Neural cell (in vitro differentiated cells): ENCODE results near the gene RIF1. TPM values are rescaled to one million over a fixed set of nuclear protein-coding genes. Genes with fewer than 3 reads are reported as not detected.
A peak's percentile ranks its signal among the peaks of the same experiment; 100 is the strongest.

Experiments used
- H2AFZ ChIP-seq: fragments of 200-600, 300-800 bp; sonication (generic), shearing (Covaris generic); 2 replicates; pipeline ENCODE4 v1.6.0; 2014; ENCODE audit warnings: low read depth, mild to moderate bottlenecking, antibody characterized with exemption, low read length, moderate library complexity
- H3F3A ChIP-seq: fragments of 200-600 bp; shearing (Covaris generic); 2 replicates; pipeline ENCODE4 v1.6.1; 2016; ENCODE audit warnings: mild to moderate bottlenecking, moderate library complexity, mixed read lengths, antibody characterized with exemption, low read length; ENCODE audit not compliant: insufficient read depth, poor library complexity, severe bottlenecking
- H3K27ac ChIP-seq: fragments of 200-600, 300-800 bp; sonication (generic), shearing (Covaris generic); 2 replicates; pipeline ENCODE4 v1.5.1; 2014; ENCODE audit warnings: mild to moderate bottlenecking, low read length, moderate library complexity
- H3K27me3 ChIP-seq: fragments of 300-800, 200-600 bp; sonication (generic), shearing (Covaris generic); 2 replicates; pipeline ENCODE4 v1.6.0; 2014; ENCODE audit warnings: mild to moderate bottlenecking, low read depth, low read length, moderate library complexity; ENCODE audit not compliant: insufficient read depth
- H3K36me3 ChIP-seq: fragments of 300-800, 200-600 bp; sonication (generic), shearing (Covaris generic); 2 replicates; pipeline ENCODE4 v1.5.1; 2014; ENCODE audit warnings: mild to moderate bottlenecking, antibody characterized with exemption, low read length, moderate library complexity; ENCODE audit not compliant: insufficient read depth
- H3K4me2 ChIP-seq: fragments of 300-800, 200-600 bp; sonication (generic), shearing (Covaris generic); 2 replicates; pipeline ENCODE4 v1.6.0; 2014; ENCODE audit warnings: mild to moderate bottlenecking, low read length
- H3K4me3 ChIP-seq: fragments of 300-800, 200-600 bp; sonication (generic), shearing (Covaris generic); 2 replicates; pipeline ENCODE4 v1.5.1; 2014; ENCODE audit warnings: mild to moderate bottlenecking, low read length, moderate library complexity
- H3K79me2 ChIP-seq: fragments of 200-600 bp; shearing (Covaris generic); replicated peaks from 2 replicates; pipeline ENCODE4 v1.6.0; 2014; ENCODE audit warnings: mild to moderate bottlenecking, low read length, moderate library complexity; ENCODE audit not compliant: insufficient read depth
- H3K9ac ChIP-seq: fragments of 300-800, 200-600 bp; sonication (generic), shearing (Covaris generic); 2 replicates; pipeline ENCODE4 v1.6.1; 2016; ENCODE audit warnings: mild to moderate bottlenecking, low read length, mixed read lengths
- H3K9me2 ChIP-seq: fragments of 200-600 bp; shearing (Covaris generic); 2 replicates; pipeline ENCODE4 v1.6.1; 2016; ENCODE audit warnings: mild to moderate bottlenecking, low read length, mixed read lengths; ENCODE audit not compliant: insufficient read depth
- H3K9me3 ChIP-seq: fragments of 200-600, 300-800 bp; sonication (generic), shearing (Covaris generic); 2 replicates; pipeline ENCODE4 v1.6.1; 2016; ENCODE audit warnings: mild to moderate bottlenecking, mixed run types, low read length, moderate library complexity, mixed read lengths
- H4K20me1 ChIP-seq: fragments of 200-600 bp; shearing (Covaris generic); 2 replicates; pipeline ENCODE4 v1.6.1; 2016; ENCODE audit warnings: mild to moderate bottlenecking, mixed run types; ENCODE audit not compliant: insufficient read depth
- EP300 ChIP-seq: fragments of 450-650 bp; conservative IDR thresholded peaks from 2 replicates; pipeline ENCODE4 v1.6.1; 2014; ENCODE audit warnings: antibody characterized with exemption, mild to moderate bottlenecking, moderate library complexity; ENCODE audit not compliant: poor library complexity, severe bottlenecking
- EZH2 ChIP-seq: fragments of 200-600, 300-800 bp; shearing (Covaris generic), sonication (generic); IDR thresholded peaks from 2 replicates; pipeline ENCODE4 v1.6.1; 2014; ENCODE audit warnings: antibody characterized with exemption, low read length, borderline replicate concordance, mild to moderate bottlenecking; ENCODE audit not compliant: insufficient read depth, poor library complexity, severe bottlenecking
- MXI1 ChIP-seq: fragments of 450-650 bp; conservative IDR thresholded peaks from 2 replicates; pipeline ENCODE4 v1.6.1; 2014; ENCODE audit warnings: antibody characterized with exemption, mild to moderate bottlenecking; ENCODE audit not compliant: poor library complexity, severe bottlenecking
- POLR2AphosphoS5 ChIP-seq: IDR thresholded peaks from 2 replicates; pipeline ENCODE4 v1.6.1; 2012
- RAD21 ChIP-seq: fragments of 450-650 bp; conservative IDR thresholded peaks from 2 replicates; pipeline ENCODE4 v1.6.1; 2014; ENCODE audit warnings: antibody characterized with exemption, mild to moderate bottlenecking, moderate library complexity
- SMC3 ChIP-seq: fragments of 450-650 bp; conservative IDR thresholded peaks from 2 replicates; pipeline ENCODE4 v1.6.1; 2014; ENCODE audit warnings: antibody characterized with exemption, mild to moderate bottlenecking, moderate library complexity; ENCODE audit not compliant: poor library complexity
- TAF1 ChIP-seq: IDR thresholded peaks from 2 replicates; pipeline ENCODE4 v1.6.1; 2012; ENCODE audit warnings: low read depth
- polyA minus RNA-seq: library from RNA; depleted of rRNA, polyadenylated mRNA; stranded (reverse); fragments of >200 nt; gene quantifications from 2 replicates; pipeline ENCODE4 v1.2.3, GENCODE V29; 2014
- polyA plus RNA-seq: library from polyadenylated mRNA; depleted of rRNA; stranded (reverse); fragments of >200 nt; gene quantifications from 2 replicates; pipeline ENCODE4 v1.2.3, GENCODE V29; 2014
- TF ChIP-seq, protein P1 (sequence below): fragments of 450-650 bp; IDR thresholded peaks from 2 replicates; pipeline ENCODE4 v1.5.1; 2014; ENCODE audit warnings: antibody characterized with exemption, mild to moderate bottlenecking, moderate library complexity; ENCODE audit not compliant: poor library complexity, severe bottlenecking
- TF ChIP-seq, protein P2 (sequence below): IDR thresholded peaks from 2 replicates; pipeline ENCODE4 v1.6.1; 2012; ENCODE audit warnings: borderline replicate concordance

RIF1 gene, protein sequence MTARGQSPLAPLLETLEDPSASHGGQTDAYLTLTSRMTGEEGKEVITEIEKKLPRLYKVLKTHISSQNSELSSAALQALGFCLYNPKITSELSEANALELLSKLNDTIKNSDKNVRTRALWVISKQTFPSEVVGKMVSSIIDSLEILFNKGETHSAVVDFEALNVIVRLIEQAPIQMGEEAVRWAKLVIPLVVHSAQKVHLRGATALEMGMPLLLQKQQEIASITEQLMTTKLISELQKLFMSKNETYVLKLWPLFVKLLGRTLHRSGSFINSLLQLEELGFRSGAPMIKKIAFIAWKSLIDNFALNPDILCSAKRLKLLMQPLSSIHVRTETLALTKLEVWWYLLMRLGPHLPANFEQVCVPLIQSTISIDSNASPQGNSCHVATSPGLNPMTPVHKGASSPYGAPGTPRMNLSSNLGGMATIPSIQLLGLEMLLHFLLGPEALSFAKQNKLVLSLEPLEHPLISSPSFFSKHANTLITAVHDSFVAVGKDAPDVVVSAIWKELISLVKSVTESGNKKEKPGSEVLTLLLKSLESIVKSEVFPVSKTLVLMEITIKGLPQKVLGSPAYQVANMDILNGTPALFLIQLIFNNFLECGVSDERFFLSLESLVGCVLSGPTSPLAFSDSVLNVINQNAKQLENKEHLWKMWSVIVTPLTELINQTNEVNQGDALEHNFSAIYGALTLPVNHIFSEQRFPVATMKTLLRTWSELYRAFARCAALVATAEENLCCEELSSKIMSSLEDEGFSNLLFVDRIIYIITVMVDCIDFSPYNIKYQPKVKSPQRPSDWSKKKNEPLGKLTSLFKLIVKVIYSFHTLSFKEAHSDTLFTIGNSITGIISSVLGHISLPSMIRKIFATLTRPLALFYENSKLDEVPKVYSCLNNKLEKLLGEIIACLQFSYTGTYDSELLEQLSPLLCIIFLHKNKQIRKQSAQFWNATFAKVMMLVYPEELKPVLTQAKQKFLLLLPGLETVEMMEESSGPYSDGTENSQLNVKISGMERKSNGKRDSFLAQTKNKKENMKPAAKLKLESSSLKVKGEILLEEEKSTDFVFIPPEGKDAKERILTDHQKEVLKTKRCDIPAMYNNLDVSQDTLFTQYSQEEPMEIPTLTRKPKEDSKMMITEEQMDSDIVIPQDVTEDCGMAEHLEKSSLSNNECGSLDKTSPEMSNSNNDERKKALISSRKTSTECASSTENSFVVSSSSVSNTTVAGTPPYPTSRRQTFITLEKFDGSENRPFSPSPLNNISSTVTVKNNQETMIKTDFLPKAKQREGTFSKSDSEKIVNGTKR (N-terminal part only)
- 17.2 and 22.9 TPM in 2 replicates for polyA plus RNA-seq
- polyA minus RNA-seq, result 83.5 and 109 TPM in 2 replicates

DNA sequence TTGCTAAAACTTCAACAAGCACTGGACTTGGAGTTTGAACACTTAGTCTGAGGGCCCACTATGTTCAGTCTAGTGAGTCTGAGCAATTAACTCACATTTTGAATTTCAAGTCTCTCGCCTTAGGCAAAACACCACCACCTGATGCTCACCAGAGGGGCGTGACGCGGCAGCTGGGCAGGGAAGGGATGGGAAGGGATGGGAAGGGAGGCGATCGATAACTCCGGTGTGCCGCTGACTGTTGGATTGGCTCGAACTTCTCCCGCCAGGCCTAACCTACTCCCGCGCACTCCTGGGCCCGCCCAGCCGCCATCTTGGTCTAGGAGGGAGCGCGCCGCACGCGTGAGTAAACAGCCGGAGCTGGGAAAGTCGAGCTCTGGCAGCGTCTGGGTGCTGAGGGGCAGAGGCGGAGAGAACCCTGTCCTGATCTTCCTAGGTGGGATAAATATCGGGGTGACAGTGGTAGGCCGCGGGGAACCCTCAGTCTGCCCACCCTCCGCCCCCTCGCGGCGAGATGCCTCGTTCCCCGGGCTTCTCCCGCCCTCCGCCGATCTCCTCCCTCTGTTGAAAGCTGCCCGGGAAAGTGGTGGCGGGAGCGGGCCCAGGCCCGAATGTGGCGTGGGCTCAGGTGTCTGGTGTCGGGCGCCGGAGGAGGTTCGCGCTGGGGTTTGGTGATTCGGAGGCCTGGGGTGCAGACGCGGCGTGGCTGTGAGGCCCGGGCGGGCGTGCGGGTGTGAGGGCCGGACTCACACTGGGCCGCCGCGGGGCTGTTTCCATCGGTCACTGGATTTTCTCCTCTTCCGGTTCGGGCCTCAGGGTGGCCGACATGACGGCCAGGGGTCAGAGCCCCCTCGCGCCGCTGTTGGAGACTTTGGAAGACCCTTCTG lies at the start of gene RIF1:
Gene RIF1, plus strand, starts transcription at position 302 of the 884 bp plus-strand sequence. Its CDS starts 522 bp downstream, at position 824.
- Histone ChIP-seq H3K27me3 (no peaks in the 10 kb centered on the region), H3K9me3 (no peaks in the 10 kb centered on the region), H3F3A (no peaks in the 10 kb centered on the region), H4K20me1 (no peaks in the 10 kb centered on the region), H3K36me3 (no peaks in the 10 kb centered on the region), H2AFZ (peak within 1 kb of the TSS; percentile 84), H3K27ac (peak within 1 kb of the TSS; percentile 83), H3K4me3 (peak within 1 kb of the TSS; percentile 82), H3K79me2 (peaks cover 21% of the 10 kb centered on the region), H3K4me2 (peak within 1 kb of the TSS; percentile 86), H3K9ac (peak within 1 kb of the TSS; percentile 78), H3K9me2 (no peaks in the 10 kb centered on the region)
- peak; percentile 25 for TF ChIP-seq EP300
- TF ChIP-seq EZH2, result no peak
- TF ChIP-seq POLR2AphosphoS5, result peak; percentile 85
- TF ChIP-seq SMC3, result peak; percentile 72
- peak; percentile 59 for TF ChIP-seq RAD21
- peak; percentile 72 for TF ChIP-seq TAF1
- peak; percentile 92 for TF ChIP-seq MXI1
- TF ChIP-seq, protein P1, sequence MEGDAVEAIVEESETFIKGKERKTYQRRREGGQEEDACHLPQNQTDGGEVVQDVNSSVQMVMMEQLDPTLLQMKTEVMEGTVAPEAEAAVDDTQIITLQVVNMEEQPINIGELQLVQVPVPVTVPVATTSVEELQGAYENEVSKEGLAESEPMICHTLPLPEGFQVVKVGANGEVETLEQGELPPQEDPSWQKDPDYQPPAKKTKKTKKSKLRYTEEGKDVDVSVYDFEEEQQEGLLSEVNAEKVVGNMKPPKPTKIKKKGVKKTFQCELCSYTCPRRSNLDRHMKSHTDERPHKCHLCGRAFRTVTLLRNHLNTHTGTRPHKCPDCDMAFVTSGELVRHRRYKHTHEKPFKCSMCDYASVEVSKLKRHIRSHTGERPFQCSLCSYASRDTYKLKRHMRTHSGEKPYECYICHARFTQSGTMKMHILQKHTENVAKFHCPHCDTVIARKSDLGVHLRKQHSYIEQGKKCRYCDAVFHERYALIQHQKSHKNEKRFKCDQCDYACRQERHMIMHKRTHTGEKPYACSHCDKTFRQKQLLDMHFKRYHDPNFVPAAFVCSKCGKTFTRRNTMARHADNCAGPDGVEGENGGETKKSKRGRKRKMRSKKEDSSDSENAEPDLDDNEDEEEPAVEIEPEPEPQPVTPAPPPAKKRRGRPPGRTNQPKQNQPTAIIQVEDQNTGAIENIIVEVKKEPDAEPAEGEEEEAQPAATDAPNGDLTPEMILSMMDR, result peak; percentile 84
- TF ChIP-seq, protein P2, sequence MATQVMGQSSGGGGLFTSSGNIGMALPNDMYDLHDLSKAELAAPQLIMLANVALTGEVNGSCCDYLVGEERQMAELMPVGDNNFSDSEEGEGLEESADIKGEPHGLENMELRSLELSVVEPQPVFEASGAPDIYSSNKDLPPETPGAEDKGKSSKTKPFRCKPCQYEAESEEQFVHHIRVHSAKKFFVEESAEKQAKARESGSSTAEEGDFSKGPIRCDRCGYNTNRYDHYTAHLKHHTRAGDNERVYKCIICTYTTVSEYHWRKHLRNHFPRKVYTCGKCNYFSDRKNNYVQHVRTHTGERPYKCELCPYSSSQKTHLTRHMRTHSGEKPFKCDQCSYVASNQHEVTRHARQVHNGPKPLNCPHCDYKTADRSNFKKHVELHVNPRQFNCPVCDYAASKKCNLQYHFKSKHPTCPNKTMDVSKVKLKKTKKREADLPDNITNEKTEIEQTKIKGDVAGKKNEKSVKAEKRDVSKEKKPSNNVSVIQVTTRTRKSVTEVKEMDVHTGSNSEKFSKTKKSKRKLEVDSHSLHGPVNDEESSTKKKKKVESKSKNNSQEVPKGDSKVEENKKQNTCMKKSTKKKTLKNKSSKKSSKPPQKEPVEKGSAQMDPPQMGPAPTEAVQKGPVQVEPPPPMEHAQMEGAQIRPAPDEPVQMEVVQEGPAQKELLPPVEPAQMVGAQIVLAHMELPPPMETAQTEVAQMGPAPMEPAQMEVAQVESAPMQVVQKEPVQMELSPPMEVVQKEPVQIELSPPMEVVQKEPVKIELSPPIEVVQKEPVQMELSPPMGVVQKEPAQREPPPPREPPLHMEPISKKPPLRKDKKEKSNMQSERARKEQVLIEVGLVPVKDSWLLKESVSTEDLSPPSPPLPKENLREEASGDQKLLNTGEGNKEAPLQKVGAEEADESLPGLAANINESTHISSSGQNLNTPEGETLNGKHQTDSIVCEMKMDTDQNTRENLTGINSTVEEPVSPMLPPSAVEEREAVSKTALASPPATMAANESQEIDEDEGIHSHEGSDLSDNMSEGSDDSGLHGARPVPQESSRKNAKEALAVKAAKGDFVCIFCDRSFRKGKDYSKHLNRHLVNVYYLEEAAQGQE, result peak; percentile 16
